Stimulated activated CD4-positive, alpha-beta T cell treated with anti-CD3 and anti-CD28 coated beads, Interleukin-15, amount 100 ng/mL, for 48 hours (primary cell): ENCODE results near the gene CYTL1.
"Not testable (repeated sequence)": the region's sequence is repeated elsewhere in the genome, so short reads cannot be mapped to it uniquely, and the experiment has no call there.

Experiments used
- DNase-seq, 2 donors: peaks; one replicate each; pipeline ENCODE4 v3.0.0-alpha.2; 2020; ENCODE audit warnings: low read depth in 2 of 2

The CYTL1 gene, protein sequence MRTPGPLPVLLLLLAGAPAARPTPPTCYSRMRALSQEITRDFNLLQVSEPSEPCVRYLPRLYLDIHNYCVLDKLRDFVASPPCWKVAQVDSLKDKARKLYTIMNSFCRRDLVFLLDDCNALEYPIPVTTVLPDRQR

DNA sequence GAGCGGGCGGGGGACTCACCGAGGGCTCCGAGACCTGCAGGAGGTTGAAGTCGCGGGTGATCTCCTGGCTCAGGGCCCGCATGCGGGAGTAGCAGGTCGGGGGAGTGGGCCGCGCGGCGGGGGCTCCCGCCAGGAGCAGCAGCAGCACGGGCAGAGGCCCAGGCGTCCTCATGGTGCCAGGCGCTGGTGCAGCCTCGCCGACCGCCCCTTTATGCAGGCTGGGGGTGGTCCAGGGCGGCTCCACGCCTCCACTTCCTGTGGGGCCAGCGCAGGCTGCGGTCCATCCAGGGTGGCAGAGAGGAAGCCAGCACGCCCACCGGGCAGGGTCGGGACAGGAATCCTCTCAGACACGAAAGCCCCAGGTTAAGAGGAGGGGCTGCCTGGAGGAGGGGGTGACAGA, at the start of gene CYTL1:
Gene CYTL1 (minus strand): TSS at position 185 of the 400 bp plus-strand sequence. CDS start 13 bp downstream, at position 172.
- no peak for DNase-seq

DNA sequence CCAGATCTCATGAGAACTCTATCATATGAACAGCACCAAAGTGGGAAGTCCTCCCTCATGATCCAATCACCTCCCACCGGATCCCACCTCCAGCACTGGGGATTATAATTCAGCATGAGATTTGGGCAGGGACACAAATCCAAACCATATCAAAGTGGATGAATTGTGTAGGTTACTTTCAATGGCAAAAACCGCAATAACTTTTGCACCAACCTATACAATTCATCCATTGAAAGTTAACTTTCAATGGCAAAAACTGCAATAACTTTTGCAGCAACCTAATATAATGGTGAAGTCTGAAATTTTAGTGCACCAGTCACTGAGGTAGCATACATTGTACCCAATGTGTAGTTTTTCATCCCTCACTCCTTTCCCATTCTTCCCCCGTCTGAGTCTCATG, 48.6 kb upstream of the CYTL1 start:
- no peak for DNase-seq

DNA sequence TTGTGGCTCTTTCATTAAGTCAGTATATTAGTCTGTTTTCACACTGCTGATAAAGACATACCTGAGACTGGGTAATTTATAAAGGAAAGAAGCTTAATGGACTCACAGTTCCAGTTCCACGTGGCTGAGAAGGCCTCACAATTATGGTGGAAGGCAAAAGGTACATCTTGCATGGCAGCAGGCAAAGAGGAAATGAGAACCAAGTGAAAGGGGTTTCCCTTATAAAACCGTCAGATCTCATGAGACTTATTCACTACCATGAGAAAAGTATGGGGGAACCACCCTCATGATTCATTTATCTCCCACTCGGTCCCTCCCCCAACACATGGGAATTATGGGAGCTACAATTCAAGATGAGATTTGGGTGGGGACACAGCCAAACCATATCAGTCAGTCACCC, 47.7 kb upstream of the CYTL1 start:
- DNase-seq, result not testable (repeated sequence)

DNA sequence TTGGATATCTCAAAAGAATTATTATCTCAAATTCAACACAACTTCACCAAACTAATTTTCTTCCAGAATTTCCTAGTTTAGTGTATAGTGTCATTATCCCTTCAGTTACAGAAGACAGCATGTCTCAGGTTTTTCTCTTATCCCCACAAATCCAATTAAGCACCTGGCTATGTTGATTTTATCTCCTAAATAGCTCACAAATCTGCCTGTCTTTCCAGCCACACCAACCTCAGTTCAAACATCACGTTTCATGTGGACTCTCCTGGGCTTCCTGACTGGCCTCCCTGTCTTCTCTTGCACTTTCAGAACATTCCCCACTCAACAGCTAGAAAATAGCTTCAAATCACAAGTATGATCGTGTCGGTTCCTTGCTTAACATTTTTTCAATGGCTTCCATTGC, 46.8 kb upstream of the CYTL1 start:
- DNase-seq, result no peak

DNA sequence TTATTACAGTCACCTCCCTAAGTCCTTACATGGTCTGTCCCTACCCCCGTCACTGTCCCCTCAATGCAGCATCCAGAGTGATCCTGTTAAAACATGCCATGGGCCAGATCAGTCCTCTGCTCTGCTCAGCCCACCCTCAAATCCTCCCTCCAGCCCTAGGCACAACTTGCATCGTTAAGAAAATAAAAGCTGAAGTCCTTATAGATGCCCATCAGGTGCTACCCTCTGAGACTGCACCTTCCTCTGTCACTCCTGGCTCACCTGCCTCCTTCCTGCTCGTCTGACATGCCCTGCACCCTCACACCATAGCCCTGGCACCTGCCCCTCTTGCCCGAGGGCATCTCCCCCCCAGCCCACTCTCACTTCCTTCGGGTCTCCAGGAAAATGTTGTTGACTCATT, 36.2 kb upstream of the CYTL1 start:
- no peak for DNase-seq

DNA sequence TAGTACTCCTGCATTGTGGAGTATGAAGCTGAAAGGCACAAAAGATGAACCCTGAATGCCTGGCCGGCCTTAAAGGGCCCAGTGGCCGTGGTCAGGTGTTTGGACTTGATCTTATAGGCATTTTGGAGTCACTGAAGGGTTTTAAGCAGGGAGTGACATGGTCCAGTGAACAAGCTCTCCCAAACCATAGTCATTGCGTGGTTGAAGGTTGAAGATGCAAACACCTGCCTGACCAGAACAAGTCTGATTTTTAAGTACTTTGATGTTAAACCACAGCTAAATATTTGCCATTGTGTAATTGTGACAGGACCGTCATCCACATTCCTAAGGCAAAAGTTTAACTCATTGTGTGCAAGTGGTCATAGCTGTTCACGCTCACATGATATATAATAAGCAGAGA, 35.3 kb upstream of the CYTL1 start:
- DNase-seq, result no peak

DNA sequence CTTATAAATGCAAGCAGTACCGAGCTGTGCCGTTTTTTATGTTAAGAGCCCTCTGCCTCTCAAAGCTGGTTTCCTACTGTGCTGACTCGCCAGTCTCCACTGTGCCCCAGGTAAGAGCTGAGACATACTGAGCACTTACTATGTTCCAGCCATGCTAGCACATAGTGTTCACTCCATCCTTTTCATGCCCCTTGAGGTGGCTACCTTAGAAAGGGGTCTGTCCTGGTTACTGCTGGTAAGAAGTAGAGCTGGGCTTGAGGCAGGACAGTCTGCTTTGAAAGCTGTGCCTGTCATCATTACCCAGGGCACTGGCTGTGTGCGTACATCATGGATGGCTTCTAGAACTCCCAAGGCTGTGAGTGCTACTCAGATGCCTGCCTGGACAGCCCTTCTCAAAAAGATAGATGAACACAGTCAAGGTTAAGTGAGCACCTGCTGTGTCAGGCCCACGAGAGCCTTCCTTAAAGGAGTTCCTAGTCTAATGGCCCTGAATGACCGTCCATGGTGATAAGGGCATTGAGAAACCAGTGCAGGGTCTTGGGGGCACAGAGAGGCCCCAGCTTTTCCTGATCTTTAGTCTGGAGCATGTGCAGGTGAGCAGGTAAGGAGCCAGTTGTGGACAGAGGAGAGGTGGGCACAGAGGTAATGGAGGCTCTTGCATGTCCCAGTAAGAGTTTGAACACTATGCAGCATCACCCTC, 33.6 kb upstream of the CYTL1 start:
- DNase-seq, result no peak

DNA sequence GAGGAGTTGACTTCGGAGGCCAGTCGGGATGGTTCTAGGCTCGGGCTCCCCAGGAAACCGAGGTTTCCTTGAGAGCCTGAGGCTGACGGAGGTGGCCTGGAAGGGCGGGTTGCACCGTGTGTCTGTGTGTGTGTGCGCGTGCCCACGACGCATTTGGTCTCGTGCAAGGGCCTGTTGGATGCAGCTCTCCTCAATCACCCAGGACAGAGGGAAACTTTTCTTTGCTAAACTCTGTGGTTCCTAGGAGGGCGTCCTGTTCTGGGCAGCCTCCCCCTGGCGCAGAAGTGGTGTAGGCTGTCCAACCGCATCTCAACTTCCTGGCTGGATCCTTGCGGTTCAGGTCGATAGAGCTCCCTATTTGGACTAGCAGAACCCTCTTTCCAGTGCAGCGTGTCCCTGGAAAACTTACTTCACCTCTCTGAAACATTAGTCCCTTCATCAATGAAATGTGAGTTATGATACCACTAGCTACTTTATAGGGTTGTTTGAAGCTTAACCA, 33.0 kb upstream of the CYTL1 start:
- DNase-seq, result no peak

DNA sequence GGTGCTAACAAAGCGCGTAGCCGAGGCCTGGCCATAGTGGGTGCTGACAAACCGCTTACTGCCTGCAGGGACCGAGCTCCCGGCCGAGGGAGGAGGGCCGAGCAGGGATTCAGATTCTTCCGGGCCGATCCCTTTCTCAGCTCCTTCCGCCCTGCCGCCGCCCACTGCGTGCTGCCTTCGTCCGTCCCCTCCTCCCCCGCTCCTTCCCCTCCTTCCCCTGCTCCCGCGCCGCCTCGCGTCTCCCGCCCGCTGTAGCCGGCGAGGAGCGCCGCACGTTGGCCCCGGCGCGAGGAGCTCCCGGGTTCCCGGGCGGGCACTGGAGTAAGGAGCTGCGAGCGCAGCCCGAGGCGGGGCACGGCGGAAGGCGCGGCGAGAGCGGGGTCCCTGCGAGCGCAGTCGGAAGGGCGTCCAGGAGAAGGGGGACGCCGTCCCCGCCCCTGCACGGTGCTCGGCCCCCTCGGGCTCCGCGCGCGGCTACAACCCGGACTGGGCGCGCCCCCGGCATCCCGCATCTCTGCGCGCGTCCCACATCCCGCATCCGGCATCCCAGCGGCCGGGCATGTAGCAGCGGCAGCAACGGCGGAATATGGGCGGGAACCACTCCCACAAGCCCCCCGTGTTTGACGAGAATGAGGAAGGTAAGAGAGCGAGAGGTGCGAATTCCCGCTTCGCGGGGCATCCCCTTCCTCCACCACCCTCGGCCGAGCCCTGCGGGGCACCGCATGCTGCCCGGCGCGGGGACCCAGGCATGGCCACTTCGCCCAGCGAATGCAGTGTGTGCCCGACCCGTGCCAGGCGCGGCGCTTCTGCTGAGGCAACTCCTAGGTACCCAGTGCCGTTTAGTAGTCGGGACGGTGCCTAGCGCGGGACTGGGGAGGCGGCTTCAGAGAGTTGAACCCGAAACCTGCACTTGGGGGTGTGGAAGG, 32.3 kb upstream of the CYTL1 start, which contains the start of gene STK32B:
Gene STK32B (plus strand): TSS at position 203 of the 926 bp plus-strand sequence.
- no peak for DNase-seq

DNA sequence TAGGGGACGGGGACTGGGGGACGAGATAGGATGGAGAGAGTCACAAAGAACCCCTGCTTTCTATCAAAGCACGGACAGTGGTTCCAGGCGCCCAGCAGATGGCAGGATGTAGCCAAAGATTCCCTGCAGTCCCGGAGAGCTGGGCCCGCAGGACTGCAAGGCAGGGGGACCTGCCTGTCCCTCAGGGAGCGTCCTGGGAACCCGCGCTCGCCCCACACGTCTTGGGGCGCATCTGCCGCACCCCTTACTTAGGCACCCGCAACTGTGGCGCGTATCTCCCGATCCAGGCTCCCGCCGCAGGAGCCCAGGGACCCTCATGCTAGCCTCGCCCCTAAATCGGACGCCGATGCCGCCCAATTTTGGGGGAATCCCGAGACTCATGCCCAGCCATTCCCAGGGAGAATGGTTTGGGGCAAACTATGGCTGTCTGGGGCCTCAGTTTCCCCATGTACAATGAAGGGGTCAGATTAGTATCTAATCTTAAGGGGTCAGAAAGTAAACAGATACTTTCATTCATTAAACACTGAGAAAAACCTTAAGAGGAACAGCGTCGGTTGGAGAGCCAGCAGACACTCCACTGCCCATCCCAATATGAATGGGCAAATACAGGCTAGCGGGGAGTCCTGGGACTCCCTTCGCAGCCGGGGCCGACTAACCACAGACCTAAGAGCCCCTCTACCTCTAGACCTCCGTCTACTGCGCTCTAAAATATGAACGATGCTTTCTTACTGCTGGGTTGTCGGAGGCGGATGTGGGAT, 31.4 kb upstream of the CYTL1 start:
- DNase-seq, result no peak

DNA sequence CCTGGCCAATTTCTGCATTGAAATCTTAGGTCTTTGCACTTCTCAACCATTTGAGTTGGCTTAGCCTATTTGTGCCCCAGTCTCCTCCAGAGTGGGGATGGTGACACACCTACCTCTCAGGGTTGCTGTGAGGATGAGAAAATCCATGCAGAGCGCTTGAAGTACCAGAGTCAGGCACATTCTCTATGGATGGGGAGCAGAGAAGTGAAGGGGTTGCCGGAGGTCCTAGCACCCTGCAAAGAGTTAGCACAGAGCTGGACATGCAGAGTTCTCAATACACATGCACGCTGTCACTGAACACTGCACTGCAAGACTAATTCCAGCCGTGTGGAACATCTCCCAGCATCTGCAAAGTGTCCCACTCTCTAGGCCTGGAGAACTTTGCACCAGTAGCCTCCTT, 29.5 kb upstream of the CYTL1 start:
- DNase-seq, result no peak

DNA sequence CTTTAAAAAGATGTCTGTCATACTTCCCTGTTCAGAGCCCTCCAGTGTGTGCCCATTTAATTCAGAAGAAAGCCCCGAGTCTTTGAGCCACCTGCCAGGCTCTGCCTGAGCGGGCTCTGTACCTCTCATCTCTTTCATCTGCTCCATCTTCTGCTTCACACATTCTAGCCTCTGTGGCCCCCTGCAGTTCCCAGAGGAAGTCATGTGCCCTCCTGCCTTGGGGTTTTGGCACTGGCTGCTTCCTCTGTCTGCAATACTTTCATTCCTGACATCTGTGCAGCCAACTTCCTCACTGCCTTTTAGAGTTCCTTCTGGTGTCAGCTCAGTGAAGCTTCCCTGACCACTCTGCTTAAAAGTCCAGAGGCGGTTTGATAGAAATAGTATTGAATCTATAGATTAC, 25.8 kb upstream of the CYTL1 start:
- no peak for DNase-seq

DNA sequence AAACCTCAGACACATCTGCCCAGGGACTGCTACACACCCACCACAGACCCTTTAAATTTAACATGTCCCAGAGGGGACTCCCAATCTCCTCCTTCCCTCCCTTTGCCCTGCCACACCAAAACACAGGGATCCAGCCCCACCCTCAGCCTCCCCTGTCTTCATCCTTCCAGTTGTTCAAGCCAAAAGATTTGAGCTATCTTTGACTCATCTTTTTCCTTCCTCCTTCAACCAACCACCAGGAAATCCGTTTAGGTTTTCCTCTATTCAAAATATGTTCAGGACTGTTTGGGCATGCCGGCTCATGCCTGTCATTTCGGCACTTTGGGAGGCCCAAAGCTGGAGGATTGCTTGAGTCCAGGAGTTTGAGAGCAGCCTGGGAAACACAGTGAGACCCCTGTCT, 25.1 kb upstream of the CYTL1 start:
- no peak for DNase-seq

DNA sequence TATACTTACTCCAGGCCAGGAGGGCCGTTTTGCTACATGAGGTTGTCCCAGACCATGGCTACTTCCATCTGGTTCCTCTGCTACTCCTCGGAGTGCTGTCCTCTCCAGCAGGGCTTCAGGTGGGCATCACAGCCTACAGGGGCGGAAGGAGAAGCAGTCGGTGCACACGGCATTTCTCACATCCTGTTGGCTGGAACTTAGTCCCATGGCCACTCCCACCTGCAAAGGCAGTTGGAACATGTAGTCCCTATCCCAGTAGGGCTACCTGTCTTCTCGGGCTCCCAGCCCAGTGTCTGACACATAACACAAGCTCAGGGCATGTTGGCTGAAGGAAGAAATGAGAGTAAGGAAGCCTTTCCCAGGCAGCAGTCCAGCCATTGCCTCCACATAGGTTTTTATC, 24.3 kb upstream of the CYTL1 start:
- DNase-seq, result no peak

DNA sequence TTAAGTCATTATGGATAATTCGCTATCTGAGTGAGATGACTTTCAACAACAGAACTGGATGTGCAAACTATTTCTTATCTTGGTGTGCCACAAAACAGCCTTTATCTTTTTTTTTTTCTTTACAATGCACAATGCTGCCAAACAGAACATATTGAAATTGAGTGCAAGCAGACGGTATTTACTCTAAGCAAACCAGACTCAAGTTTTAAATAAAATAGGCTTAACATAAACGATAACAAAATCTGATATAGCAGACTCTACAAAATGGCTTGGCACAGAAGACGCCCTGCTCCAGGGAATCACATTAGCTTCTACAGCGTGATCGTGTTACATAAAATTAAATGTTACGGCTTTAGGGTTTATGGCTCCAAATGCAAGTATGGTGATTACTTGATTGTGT, 22.4 kb upstream of the CYTL1 start:
- DNase-seq, result no peak

DNA sequence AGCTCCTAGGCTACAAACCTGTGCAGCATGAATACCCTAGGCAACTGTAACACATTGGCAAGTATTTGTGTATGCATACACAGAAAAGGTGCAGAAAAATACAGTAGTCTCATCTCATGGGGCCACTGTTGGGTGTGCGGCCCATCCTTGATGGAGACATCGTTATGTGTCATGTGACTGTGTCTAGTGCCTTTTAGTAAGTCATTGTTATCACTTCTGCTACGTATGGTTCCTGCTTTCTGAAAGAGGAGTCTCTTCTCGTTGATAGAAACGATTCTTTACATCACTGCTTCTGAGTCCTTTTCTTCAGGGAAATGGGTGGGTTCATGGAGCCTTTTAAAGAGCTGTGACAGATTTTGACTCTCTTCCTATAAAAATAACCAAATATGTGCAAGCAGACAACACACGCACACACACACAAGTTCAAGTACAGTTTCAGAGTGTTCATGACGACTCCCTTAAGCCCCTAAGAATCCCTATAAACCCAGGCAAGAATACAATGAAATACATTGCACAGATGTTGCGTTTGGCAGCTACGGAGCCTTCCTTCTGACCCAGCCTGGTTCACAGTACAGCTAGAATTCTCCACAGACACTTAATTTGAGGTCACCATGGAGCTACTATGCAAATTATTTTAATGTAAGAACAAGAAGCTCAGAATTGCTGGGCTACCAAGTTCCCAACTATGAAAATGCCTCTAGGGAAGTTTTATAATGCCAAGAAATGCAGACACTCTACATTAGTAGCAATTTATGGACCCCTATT, 21.8 kb upstream of the CYTL1 start:
- no peak for DNase-seq

DNA sequence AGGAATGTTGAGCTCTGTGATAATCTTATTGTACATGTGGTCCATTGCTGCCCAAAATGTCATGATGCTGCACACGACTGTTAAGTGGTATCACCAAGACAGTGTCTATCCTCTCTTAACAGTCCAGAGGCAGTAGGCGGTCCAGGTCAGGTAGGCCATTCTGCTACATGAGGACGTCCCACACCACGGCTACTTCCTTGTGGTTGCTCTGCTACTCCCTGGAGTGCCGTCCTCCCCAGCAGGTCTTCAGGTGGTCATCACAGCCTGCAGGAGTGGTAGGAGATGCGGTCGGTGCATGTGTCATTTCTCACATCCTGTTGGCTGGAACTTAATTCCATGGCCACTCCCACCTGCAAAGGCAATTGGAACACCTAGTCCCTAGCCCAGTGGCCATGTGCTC, 20.5 kb upstream of the CYTL1 start:
- DNase-seq, result no peak

DNA sequence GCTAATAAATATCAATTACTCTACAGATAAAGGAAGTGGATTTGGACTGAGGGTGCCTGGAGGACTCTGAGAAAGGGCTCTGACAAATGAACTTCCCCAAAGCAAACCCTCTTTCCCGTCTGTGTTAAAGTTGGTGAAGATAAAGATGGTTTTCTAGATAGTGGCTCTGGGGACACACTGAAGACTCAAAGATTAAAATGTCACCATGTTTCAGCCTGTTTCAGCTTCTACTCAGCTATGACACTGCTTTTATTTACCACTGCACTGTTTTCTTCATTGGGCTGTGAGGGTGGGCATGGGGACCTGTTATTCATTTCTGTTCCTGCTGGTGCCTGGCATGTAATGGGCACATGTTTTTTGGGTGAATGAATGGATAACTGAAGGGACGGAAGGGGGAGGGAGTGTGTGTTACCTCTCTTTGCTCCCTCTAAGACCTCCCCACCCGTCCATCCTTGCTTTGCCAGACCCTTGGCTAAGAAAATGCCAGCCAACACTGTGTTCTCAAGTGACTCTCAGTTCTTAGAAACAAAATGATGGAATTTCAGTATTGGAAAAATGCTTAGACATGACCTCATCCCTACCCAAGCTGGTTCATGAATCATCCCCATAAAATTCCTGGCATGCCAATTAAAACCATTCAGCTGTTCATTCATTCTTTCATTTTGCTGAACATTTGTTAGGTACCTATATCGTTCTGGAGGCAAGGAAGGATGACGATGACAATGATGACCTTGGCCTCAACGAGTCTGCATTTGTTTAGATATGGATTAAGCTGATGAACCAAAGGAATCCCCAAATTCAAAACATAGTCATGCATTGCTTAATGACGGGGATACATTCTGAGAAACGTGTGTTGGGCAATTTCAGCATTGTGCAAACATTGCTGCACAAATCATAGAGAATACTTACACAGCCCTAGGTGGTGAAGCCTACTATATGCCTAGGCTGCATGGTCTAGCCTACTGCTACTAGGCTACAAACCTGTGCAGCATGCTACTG, 18.6 kb upstream of the CYTL1 start:
- DNase-seq, result no peak

DNA sequence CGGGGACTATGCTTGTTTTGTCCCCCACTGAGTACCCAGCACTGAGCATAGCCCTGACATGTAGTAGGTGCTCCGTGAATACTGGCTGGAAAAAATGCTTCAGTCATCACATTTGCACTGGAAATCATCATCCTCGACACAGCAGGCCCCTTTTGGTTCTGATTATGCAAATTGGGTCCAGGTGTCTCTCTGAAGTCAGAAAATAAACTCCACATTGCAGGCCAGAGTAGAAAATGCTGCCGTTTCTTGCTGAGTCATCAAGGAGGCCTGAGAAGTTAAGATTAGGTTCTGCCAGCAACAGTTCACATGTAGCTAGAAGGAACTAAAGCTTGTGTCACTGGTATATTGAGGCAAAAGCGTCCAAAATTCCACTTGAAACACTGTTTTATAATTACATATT, 17.0 kb upstream of the CYTL1 start:
- DNase-seq, result no peak

DNA sequence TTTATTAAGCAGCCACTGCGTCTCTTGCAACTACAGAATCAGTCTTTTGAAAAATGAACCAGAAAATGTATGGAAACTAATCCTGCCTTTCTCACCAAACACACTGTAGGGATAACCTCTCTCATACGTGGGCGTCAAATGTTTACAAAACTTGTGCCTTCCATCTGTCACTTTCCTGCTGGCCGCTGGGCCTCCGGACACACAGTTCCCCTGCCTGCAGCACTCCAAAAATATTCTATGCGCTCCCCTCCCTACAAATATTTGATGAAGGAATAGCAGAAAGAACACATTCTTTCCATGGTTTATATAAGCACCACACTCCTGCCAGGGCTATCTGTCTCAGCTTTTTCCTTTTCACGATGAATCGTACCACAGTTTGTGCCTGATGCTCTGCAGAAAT, 14.9 kb upstream of the CYTL1 start:
- DNase-seq, result no peak
